Spleen (tissue), 7 donors: ENCODE measurements around the gene SRPK2.

Source experiments
- CTCF ChIP-seq, 11 experiments: fragments of 200-600 bp in 7 of 11; fragments of 450-650 bp in 4 of 11; sonication (generic) in 4 of 11; IDR thresholded peaks in 8 of 11; conservative IDR thresholded peaks in 3 of 11; 1 replicate in 7 of 11; 2 replicates in 4 of 11; pipeline versions ENCODE4 v1.4.0 to v1.8.0; 2016 to 2021; ENCODE audit warnings: antibody characterized with exemption in 11 of 11, inconsistent platforms in 4 of 11, mild to moderate bottlenecking in 1 of 11
- POLR2A ChIP-seq, 3 donors: fragments of 450-650 bp; IDR thresholded peaks; one replicate each; pipeline ENCODE4 v1.5.1; 2017; ENCODE audit warnings: antibody characterized with exemption in 3 of 3, mild to moderate bottlenecking in 1 of 3
- donor health status: DM: no; HTN: no; CAD: no; lungs with moderate emphysema.
- donor health status: DM: no; HTN: no; CAD: no.
- donor health status: DM: no; HTN: no; CAD: no.

GRCh38 chr7:105269397-105269796, 119.3 kb downstream of the SRPK2 start:
- TF ChIP-seq CTCF (IDR thresholded peaks at IDR 0.05 in 8 of 11, conservative IDR thresholded peaks at IDR 0.05 in 3 of 11) (no peak), POLR2A (IDR thresholded peaks at IDR 0.05) (no peak)
